HEK293 (cell line): ENCODE measurements around the gene CADPS2.

ENCODE experiments used
- CTCF ChIA-PET: fragments of 350-600 bp; formaldehyde crosslinking; extraction: SDS; loops from one replicate; lab custom pipeline; 2021; ENCODE audit warnings: antibody characterized with exemption; lab: Yijun Ruan, JAX
- POLR2A ChIA-PET: fragments of 300-600 bp; formaldehyde crosslinking; extraction: SDS; loops from one replicate; lab custom pipeline; 2020; ENCODE audit warnings: antibody characterized with exemption, inconsistent platforms; lab: Yijun Ruan, JAX
- H3K27ac ChIP-seq: fragments of 200-500 bp; sonication (Bioruptor generic); 2 replicates; pipeline ENCODE4 v1.5.1; 2014; ENCODE audit warnings: low read depth, low read length, control low read depth, inconsistent platforms; ENCODE audit errors: extremely low read depth
- H3K36me3 ChIP-seq, 2 experiments: fragments of 200-500 bp in 1 of 2; sonication (Bioruptor generic) in 1 of 2; 1 replicate in 1 of 2; 2 replicates in 1 of 2; pipeline ENCODE4 v1.5.1; 2014 to 2017; ENCODE audit warnings: inconsistent platforms in 2 of 2, low read length in 2 of 2; ENCODE audit not compliant: control insufficient read depth in 2 of 2, insufficient read depth in 1 of 2
- H3K4me1 ChIP-seq: fragments of 200-500 bp; sonication (Bioruptor generic); 2 replicates; pipeline ENCODE4 v1.5.1; 2014; ENCODE audit warnings: mild to moderate bottlenecking, low read length, inconsistent platforms; ENCODE audit not compliant: control insufficient read depth, insufficient read depth
- H3K4me3 ChIP-seq: 2 replicates; pipeline ENCODE4 v1.5.1; 2011; ENCODE audit warnings: low read depth, mild to moderate bottlenecking, control low read depth, low read length, moderate library complexity
- H3K9me3 ChIP-seq: fragments of 200-500 bp; sonication (Bioruptor generic); 2 replicates; pipeline ENCODE4 v1.5.1; 2014; ENCODE audit warnings: low read depth, low read length, inconsistent platforms; ENCODE audit not compliant: control insufficient read depth, insufficient read depth
- GLIS2 ChIP-seq: fragments of 450-650 bp; formaldehyde crosslinking; IDR thresholded peaks from 2 replicates; pipeline ENCODE4 v1.5.1; 2016; ENCODE audit warnings: missing biosample characterization, missing genetic modification characterization
- OSR2 ChIP-seq: fragments of 450-650 bp; formaldehyde crosslinking; IDR thresholded peaks from 2 replicates; pipeline ENCODE4 v1.5.1; 2016; ENCODE audit warnings: missing biosample characterization, missing genetic modification characterization
- TRIM28 ChIP-seq: IDR thresholded peaks from 2 replicates; pipeline ENCODE4 v1.6.1; 2011; ENCODE audit warnings: low read length, control low read depth, borderline replicate concordance
- ZBTB8A ChIP-seq: fragments of 450-650 bp; formaldehyde crosslinking; IDR thresholded peaks from 2 replicates; pipeline ENCODE4 v1.5.1; 2016; ENCODE audit warnings: missing biosample characterization, missing genetic modification characterization
- ZNF16 ChIP-seq: fragments of 450-650 bp; formaldehyde crosslinking; IDR thresholded peaks from 2 replicates; pipeline ENCODE4 v1.5.1; 2016; ENCODE audit warnings: low read depth, missing biosample characterization, missing genetic modification characterization
- ZNF169 ChIP-seq: fragments of 450-650 bp; formaldehyde crosslinking; IDR thresholded peaks from 2 replicates; pipeline ENCODE4 v1.5.1; 2016; ENCODE audit warnings: missing biosample characterization, missing genetic modification characterization
- ZNF174 ChIP-seq: fragments of 450-650 bp; formaldehyde crosslinking; IDR thresholded peaks from 2 replicates; pipeline ENCODE4 v1.5.0; 2017; ENCODE audit warnings: missing biosample characterization, mild to moderate bottlenecking, missing genetic modification characterization
- ZNF175 ChIP-seq: fragments of 450-650 bp; formaldehyde crosslinking; IDR thresholded peaks from 2 replicates; pipeline ENCODE4 v1.5.1; 2016; ENCODE audit warnings: missing biosample characterization, missing genetic modification characterization
- ZNF223 ChIP-seq: fragments of 450-650 bp; formaldehyde crosslinking; IDR thresholded peaks from 2 replicates; pipeline ENCODE4 v1.5.1; 2016; ENCODE audit warnings: missing biosample characterization, missing genetic modification characterization
- ZNF248 ChIP-seq: fragments of 450-650 bp; formaldehyde crosslinking; IDR thresholded peaks from 2 replicates; pipeline ENCODE4 v1.5.1; 2017; ENCODE audit warnings: missing biosample characterization, missing genetic modification characterization
- ZNF266 ChIP-seq: fragments of 450-650 bp; formaldehyde crosslinking; IDR thresholded peaks from 2 replicates; pipeline ENCODE4 v1.5.1; 2016; ENCODE audit warnings: missing biosample characterization, missing genetic modification characterization, low read depth
- ZNF274 ChIP-seq, 2 experiments: fragments of 200-500 bp in 1 of 2; fragments of 450-650 bp in 1 of 2; sonication (Bioruptor generic) in 1 of 2; formaldehyde crosslinking in 1 of 2; IDR thresholded peaks; 2 replicates each; pipeline versions ENCODE4 v1.5.1 to v1.6.1; 2014 to 2016; ENCODE audit warnings: borderline replicate concordance in 1 of 2, inconsistent platforms in 1 of 2, low read length in 1 of 2, missing biosample characterization in 1 of 2, missing genetic modification characterization in 1 of 2
- ZNF354C ChIP-seq: fragments of 450-650 bp; formaldehyde crosslinking; IDR thresholded peaks from 2 replicates; pipeline ENCODE4 v1.5.1; 2016; ENCODE audit warnings: missing biosample characterization, missing genetic modification characterization, low read depth, borderline replicate concordance
- ZNF433 ChIP-seq: fragments of 450-650 bp; formaldehyde crosslinking; IDR thresholded peaks from 2 replicates; pipeline ENCODE4 v1.5.1; 2016; ENCODE audit warnings: missing biosample characterization, missing genetic modification characterization, low read depth
- ZNF473 ChIP-seq: fragments of 450-650 bp; formaldehyde crosslinking; IDR thresholded peaks from 2 replicates; pipeline ENCODE4 v1.5.1; 2017; ENCODE audit warnings: missing biosample characterization, missing genetic modification characterization
- ZNF776 ChIP-seq: fragments of 450-650 bp; formaldehyde crosslinking; IDR thresholded peaks from 2 replicates; pipeline ENCODE4 v1.5.0; 2017; ENCODE audit warnings: missing biosample characterization, missing genetic modification characterization, borderline replicate concordance
- ZSCAN30 ChIP-seq: fragments of 450-650 bp; IDR thresholded peaks from 2 replicates; pipeline ENCODE4 v1.5.1; 2018; ENCODE audit warnings: missing biosample characterization, mild to moderate bottlenecking, missing genetic modification characterization, moderate library complexity
- TF ChIP-seq, protein P1 (sequence below): IDR thresholded peaks from 2 replicates; pipeline ENCODE4 v1.6.1; 2011; ENCODE audit warnings: mild to moderate bottlenecking, low read depth, low read length, borderline replicate concordance
- TF ChIP-seq, protein P2 (sequence below): fragments of 450-650 bp; formaldehyde crosslinking; IDR thresholded peaks from 2 replicates; pipeline ENCODE4 v1.5.1; 2016; ENCODE audit warnings: missing biosample characterization, missing genetic modification characterization
- TF ChIP-seq, protein P3 (sequence below): fragments of 450-650 bp; formaldehyde crosslinking; IDR thresholded peaks from 2 replicates; pipeline ENCODE4 v1.5.1; 2016; ENCODE audit warnings: missing biosample characterization, missing genetic modification characterization

The CADPS2 gene

DNA sequence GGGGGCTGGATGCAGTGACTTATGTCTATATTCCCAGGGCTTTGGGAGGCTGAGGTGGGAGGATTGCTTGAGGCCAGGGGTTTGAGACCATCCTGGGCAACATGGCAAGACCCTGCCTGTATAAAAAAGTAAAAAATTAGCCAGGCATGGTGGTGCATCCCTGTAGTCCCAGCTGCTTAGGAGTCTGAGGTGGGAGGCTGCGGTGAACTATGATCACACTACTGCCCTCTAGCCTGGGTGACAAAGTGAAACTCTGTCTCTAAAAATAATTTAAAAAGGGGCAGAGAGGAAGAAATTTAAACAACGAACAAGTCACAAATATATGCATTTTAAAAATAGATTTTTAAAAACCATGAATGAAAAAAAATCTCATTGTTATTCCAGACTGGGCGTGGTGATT, 535.6 kb downstream of the CADPS2 start:
- H3K27ac ChIP-seq: no peak overlapping the region
- H3K36me3 ChIP-seq: no peaks in the 10 kb centered on the region
- CTCF ChIA-PET: no interaction called here
- TF ChIP-seq ZNF776 (tag by site-specific recombination): no peak
- TF ChIP-seq ZBTB8A (tag by site-specific recombination): no peak
- no peak for TF ChIP-seq ZNF354C (tag by site-specific recombination)
- TF ChIP-seq ZNF223 (tag by site-specific recombination): no peak
- TF ChIP-seq, protein P1, sequence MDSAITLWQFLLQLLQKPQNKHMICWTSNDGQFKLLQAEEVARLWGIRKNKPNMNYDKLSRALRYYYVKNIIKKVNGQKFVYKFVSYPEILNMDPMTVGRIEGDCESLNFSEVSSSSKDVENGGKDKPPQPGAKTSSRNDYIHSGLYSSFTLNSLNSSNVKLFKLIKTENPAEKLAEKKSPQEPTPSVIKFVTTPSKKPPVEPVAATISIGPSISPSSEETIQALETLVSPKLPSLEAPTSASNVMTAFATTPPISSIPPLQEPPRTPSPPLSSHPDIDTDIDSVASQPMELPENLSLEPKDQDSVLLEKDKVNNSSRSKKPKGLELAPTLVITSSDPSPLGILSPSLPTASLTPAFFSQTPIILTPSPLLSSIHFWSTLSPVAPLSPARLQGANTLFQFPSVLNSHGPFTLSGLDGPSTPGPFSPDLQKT: no peak
- TF ChIP-seq, all 188 proteins: peak for 0
- Histone ChIP-seq H3K9me3 (no peaks in the 10 kb centered on the region), H3K4me3 (no peak overlapping the region), H3K4me1 (no peaks in the 10 kb centered on the region)
- POLR2A ChIA-PET: no interaction called here

DNA sequence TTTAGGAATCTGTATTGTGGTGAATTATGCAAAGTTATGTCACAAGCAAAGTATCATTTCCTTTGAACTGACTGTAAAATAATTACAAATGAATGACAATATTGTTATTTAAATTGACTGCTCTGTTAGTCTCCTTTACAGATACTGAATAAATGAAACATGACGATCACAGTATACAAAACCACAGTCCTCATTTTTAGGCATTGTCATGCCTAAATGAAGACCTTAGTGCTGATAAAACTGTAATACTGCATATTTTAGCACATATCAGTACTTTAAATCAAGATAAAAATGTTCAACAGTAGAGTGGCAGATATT, 542.0 kb downstream of the CADPS2 start:
- TF ChIP-seq, protein P2, sequence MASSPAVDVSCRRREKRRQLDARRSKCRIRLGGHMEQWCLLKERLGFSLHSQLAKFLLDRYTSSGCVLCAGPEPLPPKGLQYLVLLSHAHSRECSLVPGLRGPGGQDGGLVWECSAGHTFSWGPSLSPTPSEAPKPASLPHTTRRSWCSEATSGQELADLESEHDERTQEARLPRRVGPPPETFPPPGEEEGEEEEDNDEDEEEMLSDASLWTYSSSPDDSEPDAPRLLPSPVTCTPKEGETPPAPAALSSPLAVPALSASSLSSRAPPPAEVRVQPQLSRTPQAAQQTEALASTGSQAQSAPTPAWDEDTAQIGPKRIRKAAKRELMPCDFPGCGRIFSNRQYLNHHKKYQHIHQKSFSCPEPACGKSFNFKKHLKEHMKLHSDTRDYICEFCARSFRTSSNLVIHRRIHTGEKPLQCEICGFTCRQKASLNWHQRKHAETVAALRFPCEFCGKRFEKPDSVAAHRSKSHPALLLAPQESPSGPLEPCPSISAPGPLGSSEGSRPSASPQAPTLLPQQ (tag by site-specific recombination): no peak
- TF ChIP-seq GLIS2: no peak
- TF ChIP-seq, protein P3, sequence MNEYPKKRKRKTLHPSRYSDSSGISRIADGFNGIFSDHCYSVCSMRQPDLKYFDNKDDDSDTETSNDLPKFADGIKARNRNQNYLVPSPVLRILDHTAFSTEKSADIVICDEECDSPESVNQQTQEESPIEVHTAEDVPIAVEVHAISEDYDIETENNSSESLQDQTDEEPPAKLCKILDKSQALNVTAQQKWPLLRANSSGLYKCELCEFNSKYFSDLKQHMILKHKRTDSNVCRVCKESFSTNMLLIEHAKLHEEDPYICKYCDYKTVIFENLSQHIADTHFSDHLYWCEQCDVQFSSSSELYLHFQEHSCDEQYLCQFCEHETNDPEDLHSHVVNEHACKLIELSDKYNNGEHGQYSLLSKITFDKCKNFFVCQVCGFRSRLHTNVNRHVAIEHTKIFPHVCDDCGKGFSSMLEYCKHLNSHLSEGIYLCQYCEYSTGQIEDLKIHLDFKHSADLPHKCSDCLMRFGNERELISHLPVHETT (tag by site-specific recombination): no peak
- no peak for TF ChIP-seq ZNF274 (IDR thresholded peaks at IDR 0.05; ENCODE audit: low read length)
- TF ChIP-seq ZNF274 (tag by site-specific recombination; IDR thresholded peaks at IDR 0.05; ENCODE audit: borderline replicate concordance): no peak
- TF ChIP-seq ZNF433: no peak
- no peak for TF ChIP-seq ZNF175 (tag by site-specific recombination)
- TF ChIP-seq ZNF266: no peak
- H3K36me3 ChIP-seq: no peaks in the 10 kb centered on the region
- no peak overlapping the region for H3K4me3 ChIP-seq
- ChIA-PET POLR2A (no interaction called here), CTCF (no interaction called here)
- no peaks in the 10 kb centered on the region for H3K9me3 ChIP-seq
- H3K27ac ChIP-seq: no peak overlapping the region
- no peaks in the 10 kb centered on the region for H3K4me1 ChIP-seq

DNA sequence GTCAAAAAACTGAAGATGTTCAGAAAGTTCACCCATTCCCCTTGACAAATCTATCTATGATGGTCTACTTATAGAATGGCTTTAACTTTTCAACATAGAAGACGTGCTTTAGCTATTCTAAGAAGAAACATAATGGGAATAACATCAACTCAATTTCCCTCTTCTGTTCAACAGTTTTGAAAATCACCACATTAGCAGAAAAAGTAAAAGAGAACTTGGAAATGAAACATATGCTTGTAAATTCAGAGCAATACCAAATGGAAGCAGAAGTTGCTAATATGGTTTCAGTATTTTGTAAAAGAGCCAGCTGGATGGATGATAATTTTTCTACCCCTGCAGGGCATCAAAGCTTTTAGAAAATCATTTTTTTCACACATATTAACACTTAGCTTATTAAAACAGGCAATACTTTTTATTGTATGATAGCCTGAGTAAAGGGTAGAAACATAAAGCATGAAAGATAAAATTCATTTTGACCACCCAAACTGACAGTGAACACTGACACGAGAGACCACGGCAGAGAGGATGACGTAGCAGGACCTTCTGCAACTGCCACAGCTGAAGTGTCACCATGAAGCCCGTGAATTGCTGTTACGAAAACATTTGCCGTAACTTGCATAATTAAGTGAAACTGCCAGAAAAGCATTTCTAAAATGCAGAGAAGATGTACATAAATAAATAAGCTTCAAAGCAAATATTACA, 542.5 kb downstream of the CADPS2 start:
- Histone ChIP-seq H3K27ac (no peak overlapping the region), H3K4me3 (no peak overlapping the region), H3K9me3 (no peaks in the 10 kb centered on the region), H3K36me3 (no peaks in the 10 kb centered on the region), H3K4me1 (no peaks in the 10 kb centered on the region)
- ChIA-PET POLR2A (no interaction called here), CTCF (no interaction called here)
- TF ChIP-seq ZNF473 (tag by site-specific recombination): no peak
- TF ChIP-seq ZSCAN30: no peak
- no peak for TF ChIP-seq ZNF16 (tag by site-specific recombination)
- TF ChIP-seq ZNF174: no peak
- TF ChIP-seq OSR2 (tag by site-specific recombination): no peak
- TF ChIP-seq ZNF248 (tag by site-specific recombination): no peak
- TF ChIP-seq TRIM28: no peak
- TF ChIP-seq ZNF169 (tag by site-specific recombination): no peak
